NCI-H345 treated with DMSO at 0.1 percent for 48 hours (cell line): Measurements from ENCODE around the gene LAMB1.

Source experiments
- DNase-seq: peaks from one replicate; lab custom pipeline; 2025; ENCODE audit not compliant: unreplicated experiment; lab: John Stamatoyannopoulos, UW

The LAMB1 gene

GRCh38 chr7:107884066-107884818 is 118.7 kb downstream of the LAMB1 start:
- no peak for DNase-seq

GRCh38 chr7:107882766-107883165 is 120.2 kb downstream of the LAMB1 start:
- no peak for DNase-seq

GRCh38 chr7:107879400-107880035 is 123.4 kb downstream of the LAMB1 start:
- peak; percentile 56 for DNase-seq

GRCh38 chr7:107878636-107879035 is 124.3 kb downstream of the LAMB1 start:
- no peak for DNase-seq

- no peak for DNase-seq
Observed at GRCh38 chr7:107877731-107878382, 125.1 kb downstream of the LAMB1 start.

GRCh38 chr7:107876916-107877315 is 126.0 kb downstream of the LAMB1 start:
- no peak for DNase-seq

- peak; percentile 54 for DNase-seq
Observed at GRCh38 chr7:107874605-107875446, 128.1 kb downstream of the LAMB1 start.

- DNase-seq = no peak
Observed at GRCh38 chr7:107874111-107874510, 128.8 kb downstream of the LAMB1 start.
